K562 (cell line): ENCODE results near the gene PLA2G15. TPM values are rescaled to one million over a fixed set of nuclear protein-coding genes. Genes with fewer than 3 reads are reported as not detected.

Experiments used
- ATAC-seq: fragments of 200-7000 bp; cut with Tn5 transposase; 3 replicates; pipeline ENCODE4 v1.9.1; 2020; ENCODE audit warnings: moderate library complexity
- BruUV-seq: library from RNA; stranded (reverse); fragments of 400-500 nt; replicated peaks from 2 replicates; lab custom pipeline; 2021; lab: Mats Ljungman, UMichigan
- CTCF ChIA-PET: fragments of 300-600 bp; formaldehyde crosslinking; extraction: SDS; loops from one replicate; lab custom pipeline; 2021; ENCODE audit warnings: low intra/inter-chr PET ratio; lab: Yijun Ruan, JAX
- POLR2A ChIA-PET: fragments of 300-600, 350-650 bp; sonication (Branson Sonifier 250); formaldehyde crosslinking; extraction: SDS; loops from one replicate; lab custom pipeline; 2021; ENCODE audit warnings: antibody characterized with exemption, inconsistent platforms; lab: Yijun Ruan, JAX
- DNase-seq, 4 experiments: peaks; one replicate each; pipeline versions ENCODE4 v3.0.0 to v3.0.0-alpha.2; 2011 to 2018; ENCODE audit warnings: low spot score in 3 of 4, mixed read lengths in 3 of 4; ENCODE audit errors: extremely low read depth in 1 of 4
- FAIRE-seq: peaks from 2 replicates; lab custom pipeline; 2011; peaks lifted over from hg19 to GRCh38; lab: Jason Lieb, UNC
- H2AFZ ChIP-seq: 2 replicates; pipeline ENCODE4 v1.6.0; 2011; ENCODE audit warnings: low read depth, low read length, control low read depth, inconsistent platforms
- H3K27ac ChIP-seq: fragments of 200-600 bp; 3 replicates; pipeline ENCODE4 v1.8.0; 2011; ENCODE audit warnings: low read depth, mild to moderate bottlenecking, control low read depth, inconsistent platforms, low read length, moderate library complexity, mixed read lengths; ENCODE audit errors: extremely low read depth
- H3K27me3 ChIP-seq, 2 experiments: fragments of 300-600 bp in 1 of 2; 2 replicates in 1 of 2; 3 replicates in 1 of 2; pipeline versions ENCODE4 v1.6.0 to v1.8.0; 2011; ENCODE audit warnings: inconsistent platforms in 2 of 2, low read length in 2 of 2, mild to moderate bottlenecking in 1 of 2, mixed read lengths in 1 of 2, moderate library complexity in 1 of 2; ENCODE audit not compliant: control insufficient read depth in 2 of 2, insufficient read depth in 2 of 2
- H3K36me3 ChIP-seq: fragments of 300-600 bp; 3 replicates; pipeline ENCODE4 v1.8.0; 2011; ENCODE audit warnings: mild to moderate bottlenecking, low read length, inconsistent platforms; ENCODE audit not compliant: control insufficient read depth, insufficient read depth
- H3K4me1 ChIP-seq, 2 experiments: fragments of 200-600 bp in 1 of 2; replicated peaks in 1 of 2; 2 replicates in 1 of 2; 3 replicates in 1 of 2; pipeline versions ENCODE4 v1.5.1 to v1.8.0; 2011; ENCODE audit warnings: inconsistent platforms in 2 of 2, low read length in 2 of 2, mild to moderate bottlenecking in 1 of 2, mixed read lengths in 1 of 2, moderate library complexity in 1 of 2; ENCODE audit not compliant: control insufficient read depth in 2 of 2, insufficient read depth in 2 of 2
- H3K4me2 ChIP-seq: 2 replicates; pipeline ENCODE4 v1.6.1; 2011; ENCODE audit warnings: low read length, control low read depth, inconsistent platforms, mixed read lengths; ENCODE audit not compliant: insufficient read depth
- H3K4me3 ChIP-seq: fragments of 200-600 bp; sonication (generic), shearing (Covaris generic); 2 replicates; pipeline ENCODE4 v1.5.1; 2016; ENCODE audit warnings: control low read depth, inconsistent platforms
- H3K79me2 ChIP-seq: fragments of 200-600 bp; 3 replicates; pipeline ENCODE4 v1.8.0; 2011; ENCODE audit warnings: low read length, inconsistent platforms; ENCODE audit not compliant: control insufficient read depth, insufficient read depth
- H3K9ac ChIP-seq, 2 experiments: 2 replicates each; pipeline versions ENCODE4 v1.6.0 to v1.6.1; 2011; ENCODE audit warnings: low read depth in 2 of 2, low read length in 2 of 2, control low read depth in 1 of 2, inconsistent platforms in 1 of 2, mild to moderate bottlenecking in 1 of 2, mixed read lengths in 1 of 2; ENCODE audit not compliant: insufficient read depth in 1 of 2
- H3K9me1 ChIP-seq: one replicate; pipeline ENCODE4 v1.6.0; 2011; ENCODE audit warnings: inconsistent platforms, mild to moderate bottlenecking, low read length, moderate library complexity; ENCODE audit not compliant: control insufficient read depth, insufficient read depth
- H3K9me3 ChIP-seq: replicated peaks from 2 replicates; pipeline ENCODE4 v1.5.1; 2011; ENCODE audit warnings: low read depth, low read length, inconsistent platforms; ENCODE audit not compliant: control insufficient read depth, insufficient read depth
- H4K20me1 ChIP-seq: replicated peaks from 2 replicates; pipeline ENCODE4 v1.6.1; 2011; ENCODE audit warnings: low read length, inconsistent platforms, mixed read lengths; ENCODE audit not compliant: control insufficient read depth, insufficient read depth
- FOXP1 ChIP-seq: sonication (generic); formaldehyde crosslinking; IDR thresholded peaks from 2 replicates; pipeline ENCODE4 v1.8.0; 2022; ENCODE audit warnings: mild to moderate bottlenecking, missing genetic modification reagents
- PKNOX1 ChIP-seq: fragments of 450-650 bp; IDR thresholded peaks from 2 replicates; pipeline ENCODE4 v1.6.1; 2016
- TEAD1 ChIP-seq, 2 experiments: fragments of 450-650 bp in 1 of 2; sonication (generic) in 1 of 2; formaldehyde crosslinking; IDR thresholded peaks; 2 replicates each; pipeline versions ENCODE4 v1.4.0 to v1.8.0; 2020 to 2022; ENCODE audit warnings: mild to moderate bottlenecking in 2 of 2, missing genetic modification reagents in 1 of 2
- ZNF146 ChIP-seq: IDR thresholded peaks from one replicate; pipeline ENCODE4 v1.6.1; 2018; ENCODE audit warnings: missing compliant biosample characterization; ENCODE audit not compliant: unreplicated experiment
- WGBS: fragments of 100-300 bp; shearing (Covaris generic); methylation state at CpG from one replicate; pipeline ENCODE4 v1.1.6; 2016; ENCODE audit warnings: low coverage, mixed read lengths; ENCODE audit not compliant: insufficient coverage; ENCODE audit errors: missing lambda C conversion rate; 5-methylcytosine and 5-hydroxymethylcytosine counted together
- in situ Hi-C: fragments of 300-500 bp; cut with MboI; formaldehyde crosslinking; loops from 4 replicates; pipeline ENCODE4 v1.15.0; 2018; ENCODE audit warnings: inconsistent platforms, mixed read lengths
- intact Hi-C: fragments of 100-400 bp; cut with micrococcal nuclease; formaldehyde crosslinking; loops from 2 replicates; pipeline ENCODE4 v1.14.2; 2022
- polyA plus RNA-seq, 8 experiments: library from polyadenylated mRNA; depleted of rRNA in 4 of 8; stranded (reverse) in 5 of 8; unstranded in 3 of 8; fragments of >200 nt; fragmentation: Nextera tagmentation in 2 of 8; fragmentation: Illumina TruSeq in 1 of 8; extraction: Ambion mirVana in 2 of 8; extraction: Trizol in 1 of 8; gene quantifications; 2 replicates each; pipeline versions ENCODE4 v1.2.1 to v1.2.3, GENCODE V29; 2011 to 2014; ENCODE audit warnings: inconsistent platforms in 1 of 8, missing spikeins in 1 of 8
- total RNA-seq, 7 experiments: library from RNA; depleted of rRNA in 6 of 7; stranded (reverse); fragments of >200 nt in 6 of 7; fragmentation: Illumina TruSeq in 2 of 7; extraction: Trizol in 2 of 7; gene quantifications; 2 replicates each; pipeline versions ENCODE4 v1.2.1 to v1.2.3, GENCODE V29; 2011 to 2021; ENCODE audit warnings: low replicate concordance in 1 of 7

PLA2G15 gene
- total and polyA plus RNA-seq, 9 of the 15 experiments (the other 6 are each of a cell fraction or from before 2014, with no cell fraction given) = 0.42 to 8.6 (median 4.8) TPM

- intact Hi-C loops = no loop called here
- Histone ChIP-seq H3K4me3 (peak overlapping the region; percentile 81), H3K4me2 (peak overlapping the region; percentile 94), H3K27me3 (no peaks in the 10 kb centered on the region), H3K79me2 (peaks cover 70% of the 10 kb centered on the region)
- 0 out of 4 replicates have a peak, but pooled peaks of 1 of the 2 experiments have one; percentile 12 for TF ChIP-seq TEAD1 (CRISPR knock-in tag; IDR thresholded peaks at IDR 0.05)
- 0 out of 2 replicates have a peak, but pooled peaks have one; percentile 14 for TF ChIP-seq PKNOX1
- TF ChIP-seq FOXP1 (CRISPR knock-in tag) = 0 out of 2 replicates have a peak, but pooled peaks have one; percentile 35
- no peak for TF ChIP-seq ZNF146 (CRISPR knock-in tag)
- TF ChIP-seq, all 486 proteins: peak for 3
- 6% methylated on average over 6 of the region's 6 CpGs for WGBS
- in situ Hi-C loops = loop anchor here (10.0 kb wide), 1 partner anchor 315 kb away; the partner anchor contains the start of gene DPEP2
- H3K9me3 ChIP-seq = no peaks in the 10 kb centered on the region
- no TSS peak for BruUV-seq
- no peaks in the 10 kb centered on the region for H3K9me1 ChIP-seq
- H3K4me1 ChIP-seq = peaks cover 14 to 28% of the 10 kb centered on the region in 2 experiments; a peak in 4 of 5 replicates
- peaks cover 71% of the 10 kb centered on the region for H3K36me3 ChIP-seq
- peak; percentile 6 for FAIRE-seq
- no peak for ATAC-seq
- H2AFZ ChIP-seq = peak overlapping the region; percentile 83; the same call in 1 of the 2 replicates
- H3K27ac ChIP-seq = peak overlapping the region; percentile 79
- no peaks in the 10 kb centered on the region for H4K20me1 ChIP-seq
- H3K9ac ChIP-seq = peak overlapping the region; percentile 78 to 94
- ChIA-PET CTCF (no interaction called here), POLR2A (interaction anchor here (1.9 to 2.3 kb wide), 2 partner anchors 9 to 11 kb away, joined by 4 to 9 read pairs; no protein-coding TSS in a partner anchor)
- peak in 1 of 4 experiments; percentile 29 for DNase-seq
Observed at GRCh38 chr16:68309799-68310198, 64.6 kb downstream of the PLA2G15 start.
